CD4-positive, alpha-beta T cell (primary cell): ENCODE data around the gene WFIKKN1. TPM values are rescaled to one million over a fixed set of nuclear protein-coding genes. Genes with fewer than 3 reads are reported as not detected.
A peak's percentile ranks its signal among the peaks of the same experiment; 100 is the strongest.

Source experiments
- ATAC-seq: fragments of 200-7000 bp; cut with Tn5 transposase; one replicate; pipeline ENCODE4 v1.10.0; 2022; ENCODE audit warnings: mild to moderate bottlenecking; ENCODE audit not compliant: poor library complexity
- CTCF ChIA-PET: fragments of 350-600 bp; sonication (Branson Sonifier 250); formaldehyde crosslinking; loops from one replicate; lab custom pipeline; 2021; ENCODE audit warnings: antibody characterized with exemption, inconsistent platforms; lab: Charles Lee
- POLR2A ChIA-PET: fragments of 350-600 bp; sonication (Branson Sonifier 250); formaldehyde crosslinking; loops from one replicate; lab custom pipeline; 2021; ENCODE audit warnings: antibody characterized with exemption, inconsistent platforms; lab: Charles Lee
- DNase-seq, 14 experiments: peaks; one replicate each; pipeline ENCODE4 v3.0.0-alpha.2; 2013 to 2020; ENCODE audit warnings: mixed read lengths in 2 of 14
- H3K27ac ChIP-seq, 2 donors: one replicate each; pipeline versions ENCODE4 v1.5.1 to v1.7.0; 2013; ENCODE audit warnings: low read length in 2 of 2, low read depth in 1 of 2, mild to moderate bottlenecking in 1 of 2
- H3K27me3 ChIP-seq, 2 experiments: 1 replicate in 1 of 2; 2 replicates in 1 of 2; pipeline versions ENCODE4 v1.6.1 to v1.7.0; 2013; ENCODE audit warnings: low read length in 2 of 2, control low read depth in 1 of 2, mild to moderate bottlenecking in 1 of 2, moderate library complexity in 1 of 2; ENCODE audit not compliant: insufficient read depth in 2 of 2, control insufficient read depth in 1 of 2
- H3K36me3 ChIP-seq: one replicate; pipeline ENCODE4 v1.6.1; 2013; ENCODE audit warnings: low read length, control low read depth; ENCODE audit not compliant: insufficient read depth
- H3K4me1 ChIP-seq: one replicate; pipeline ENCODE4 v1.6.1; 2013; ENCODE audit warnings: low read length, control low read depth; ENCODE audit not compliant: insufficient read depth
- H3K4me3 ChIP-seq: one replicate; pipeline ENCODE4 v1.5.1; 2013; ENCODE audit warnings: mild to moderate bottlenecking, low read length, moderate library complexity
- H3K9me3 ChIP-seq, 2 experiments: 1 replicate in 1 of 2; 2 replicates in 1 of 2; pipeline versions ENCODE4 v1.6.1 to v1.7.0; 2013; ENCODE audit warnings: low read length in 2 of 2, mild to moderate bottlenecking in 2 of 2, control low read depth in 1 of 2, moderate library complexity in 1 of 2; ENCODE audit not compliant: control insufficient read depth in 1 of 2, insufficient read depth in 1 of 2
- H3K27ac Mint-ChIP-seq: one replicate; pipeline ENCODE4 v1.8.0; 2020; ENCODE audit warnings: mixed read lengths
- H3K27me3 Mint-ChIP-seq: one replicate; pipeline ENCODE4 v1.8.0; 2021; ENCODE audit warnings: mixed read lengths
- H3K36me3 Mint-ChIP-seq: one replicate; pipeline ENCODE4 v1.8.0; 2021; ENCODE audit warnings: low read depth, mixed read lengths
- H3K4me1 Mint-ChIP-seq: one replicate; pipeline ENCODE4 v1.8.0; 2021; ENCODE audit warnings: low read depth, mixed read lengths
- H3K4me3 Mint-ChIP-seq: one replicate; pipeline ENCODE4 v1.8.0; 2020; ENCODE audit warnings: mild to moderate bottlenecking, mixed read lengths
- H3K9me3 Mint-ChIP-seq: one replicate; pipeline ENCODE4 v1.8.0; 2020; ENCODE audit warnings: mixed read lengths
- CTCF ChIP-seq: fragments of 200-600 bp; IDR thresholded peaks from one replicate; pipeline ENCODE4 v1.8.0; 2022; ENCODE audit warnings: antibody characterized with exemption, mild to moderate bottlenecking
- intact Hi-C, 2 experiments: fragments of 100-400 bp; cut with DNase I in 1 of 2; cut with micrococcal nuclease in 1 of 2; formaldehyde crosslinking; loops; one replicate each; pipeline versions ENCODE4 v1.15.1 to v1.9.0; 2023 to 2025; cut with DNase I, micrococcal nuclease
- total RNA-seq, 174 experiments: library from RNA in 2 of 174; stranded (reverse) in 2 of 174; gene quantifications; one replicate each; pipeline ENCODE4 v1.2.3 and lab custom pipeline; 2021 to 2026

Gene WFIKKN1
- total RNA-seq, 2 experiments from 2014 or later = 0.64 to 0.99 TPM

GRCh38 chr16:592518-593306 is 38.1 kb upstream of the WFIKKN1 start:
- no peak for TF ChIP-seq CTCF
- H3K27ac ChIP-seq = no peak overlapping the region
- H3K4me3 ChIP-seq = no peak overlapping the region
- peaks cover 16% of the 10 kb centered on the region for H3K4me1 Mint-ChIP-seq
- H3K9me3 ChIP-seq = no peaks in the 10 kb centered on the region
- intact Hi-C loops = loop anchor here in 1 of 2 experiments (5.0 kb wide), 1 partner anchor 70 kb away; no protein-coding TSS in a partner anchor
- CTCF ChIA-PET = no interaction called here
- no peaks in the 10 kb centered on the region for H3K9me3 Mint-ChIP-seq
- H3K4me3 Mint-ChIP-seq = no peak overlapping the region
- DNase-seq (peak in 2 of 14 experiments; percentile 31 to 48), ATAC-seq (no peak)
- peaks cover 17% of the 10 kb centered on the region for H3K36me3 Mint-ChIP-seq
- no peak overlapping the region for H3K27ac Mint-ChIP-seq
- H3K4me1 ChIP-seq = peaks cover 34% of the 10 kb centered on the region
- POLR2A ChIA-PET = interaction anchor here (1.8 kb wide), 1 partner anchor 44 kb away, joined by 7 read pairs; the partner anchor contains the start of gene METTL26
- no peaks in the 10 kb centered on the region for H3K27me3 Mint-ChIP-seq
- peaks cover 2% of the 10 kb centered on the region for H3K36me3 ChIP-seq
- H3K27me3 ChIP-seq = no peaks in the 10 kb centered on the region

DNA sequence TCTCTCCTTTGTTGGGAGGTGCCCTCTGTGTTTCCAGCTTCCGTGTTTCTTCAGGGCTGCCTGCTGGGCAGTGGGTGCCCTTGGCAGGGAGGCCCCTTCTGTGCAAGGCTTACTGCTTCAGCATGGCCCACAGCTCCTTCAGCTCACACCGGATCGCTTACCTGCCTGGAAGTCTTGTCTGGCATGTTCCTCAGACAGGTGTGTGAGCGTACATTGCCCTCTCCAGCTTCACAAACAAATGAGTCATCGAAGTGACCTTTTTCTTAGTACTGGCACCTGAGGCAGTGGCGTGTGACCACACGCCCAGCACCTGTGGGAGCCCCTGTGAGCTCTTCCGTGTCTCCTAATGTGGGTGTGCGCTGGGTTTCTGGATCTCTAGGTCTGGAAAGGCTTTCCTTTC is 37.4 kb upstream of the WFIKKN1 start:
- intact Hi-C loops = loop anchor here in 1 of 2 experiments (5.0 kb wide), 1 partner anchor 69 kb away; no protein-coding TSS in a partner anchor
- peaks cover 16% of the 10 kb centered on the region for H3K4me1 Mint-ChIP-seq
- Histone ChIP-seq H3K27ac (no peak overlapping the region), H3K36me3 (peaks cover 2% of the 10 kb centered on the region), H3K4me1 (peaks cover 27% of the 10 kb centered on the region), H3K9me3 (no peaks in the 10 kb centered on the region), H3K27me3 (no peaks in the 10 kb centered on the region), H3K4me3 (no peak overlapping the region)
- no peak for TF ChIP-seq CTCF
- peak overlapping the region; percentile 48 for H3K4me3 Mint-ChIP-seq
- CTCF ChIA-PET = no interaction called here
- H3K36me3 Mint-ChIP-seq = peaks cover 17% of the 10 kb centered on the region
- POLR2A ChIA-PET = interaction anchor here (1.8 kb wide), 1 partner anchor 43 kb away, joined by 7 read pairs; the partner anchor contains the start of gene METTL26
- H3K9me3 Mint-ChIP-seq = no peaks in the 10 kb centered on the region
- no peaks in the 10 kb centered on the region for H3K27me3 Mint-ChIP-seq
- DNase-seq (no peak), ATAC-seq (no peak)
- no peak overlapping the region for H3K27ac Mint-ChIP-seq

GRCh38 chr16:593807-594206 is 37.0 kb upstream of the WFIKKN1 start:
- no peaks in the 10 kb centered on the region for H3K9me3 ChIP-seq
- peaks cover 16% of the 10 kb centered on the region for H3K4me1 Mint-ChIP-seq
- ChIA-PET CTCF (interaction anchor here (1.0 kb wide), 1 partner anchor 15 kb away, joined by 3 read pairs; no protein-coding TSS in a partner anchor), POLR2A (interaction anchor here (1.8 kb wide), 1 partner anchor 43 kb away, joined by 7 read pairs; the partner anchor contains the start of gene METTL26)
- H3K36me3 ChIP-seq = peaks cover 2% of the 10 kb centered on the region
- H3K27me3 Mint-ChIP-seq = no peaks in the 10 kb centered on the region
- H3K9me3 Mint-ChIP-seq = no peaks in the 10 kb centered on the region
- intact Hi-C loops = loop anchor here in 1 of 2 experiments (5.0 kb wide), 1 partner anchor 68 kb away; no protein-coding TSS in a partner anchor
- ATAC-seq (no peak), DNase-seq (no peak)
- peak overlapping the region; percentile 48 for H3K4me3 Mint-ChIP-seq
- no peak overlapping the region for H3K4me3 ChIP-seq
- H3K4me1 ChIP-seq = peaks cover 24% of the 10 kb centered on the region
- H3K27me3 ChIP-seq = no peaks in the 10 kb centered on the region
- H3K36me3 Mint-ChIP-seq = peaks cover 14% of the 10 kb centered on the region
- no peak for TF ChIP-seq CTCF
- H3K27ac Mint-ChIP-seq = no peak overlapping the region
- no peak overlapping the region for H3K27ac ChIP-seq
